CD4-positive, alpha-beta T cell treated with Interleukin-10 for 1 hour (primary cell): ENCODE measurements around the gene RXFP3.
"Not testable (repeated sequence)": the region's sequence is repeated elsewhere in the genome, so short reads cannot be mapped to it uniquely, and the experiment has no call there.

ENCODE experiments used
- DNase-seq: peaks from one replicate; pipeline ENCODE4 v3.0.0-alpha.2; 2020

Gene RXFP3

DNA sequence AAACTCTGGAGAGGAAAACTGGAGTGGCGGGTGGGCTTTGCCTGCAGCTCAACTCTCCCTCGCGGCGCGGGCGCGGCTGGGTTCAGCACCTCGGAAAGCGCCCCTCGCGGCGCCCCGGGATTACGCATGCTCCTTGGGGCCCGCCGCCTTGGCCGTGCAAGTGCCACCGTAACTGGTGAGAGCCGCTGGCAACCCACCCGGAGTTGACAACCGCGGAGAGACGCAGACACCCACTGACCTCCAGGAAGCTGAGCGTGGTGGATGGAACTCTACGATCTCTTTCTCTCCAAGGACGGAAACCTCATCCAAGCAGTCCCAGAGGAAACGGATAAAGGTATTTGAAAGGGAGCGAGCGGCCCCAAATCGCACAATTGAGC, 194 bp upstream of the RXFP3 start:
- peak; percentile 13 for DNase-seq

DNA sequence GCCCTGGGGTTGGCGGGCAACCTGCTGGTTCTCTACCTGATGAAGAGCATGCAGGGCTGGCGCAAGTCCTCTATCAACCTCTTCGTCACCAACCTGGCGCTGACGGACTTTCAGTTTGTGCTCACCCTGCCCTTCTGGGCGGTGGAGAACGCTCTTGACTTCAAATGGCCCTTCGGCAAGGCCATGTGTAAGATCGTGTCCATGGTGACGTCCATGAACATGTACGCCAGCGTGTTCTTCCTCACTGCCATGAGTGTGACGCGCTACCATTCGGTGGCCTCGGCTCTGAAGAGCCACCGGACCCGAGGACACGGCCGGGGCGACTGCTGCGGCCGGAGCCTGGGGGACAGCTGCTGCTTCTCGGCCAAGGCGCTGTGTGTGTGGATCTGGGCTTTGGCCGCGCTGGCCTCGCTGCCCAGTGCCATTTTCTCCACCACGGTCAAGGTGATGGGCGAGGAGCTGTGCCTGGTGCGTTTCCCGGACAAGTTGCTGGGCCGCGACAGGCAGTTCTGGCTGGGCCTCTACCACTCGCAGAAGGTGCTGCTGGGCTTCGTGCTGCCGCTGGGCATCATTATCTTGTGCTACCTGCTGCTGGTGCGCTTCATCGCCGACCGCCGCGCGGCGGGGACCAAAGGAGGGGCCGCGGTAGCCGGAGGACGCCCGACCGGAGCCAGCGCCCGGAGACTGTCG, 976 bp downstream of the RXFP3 start:
- no peak for DNase-seq

DNA sequence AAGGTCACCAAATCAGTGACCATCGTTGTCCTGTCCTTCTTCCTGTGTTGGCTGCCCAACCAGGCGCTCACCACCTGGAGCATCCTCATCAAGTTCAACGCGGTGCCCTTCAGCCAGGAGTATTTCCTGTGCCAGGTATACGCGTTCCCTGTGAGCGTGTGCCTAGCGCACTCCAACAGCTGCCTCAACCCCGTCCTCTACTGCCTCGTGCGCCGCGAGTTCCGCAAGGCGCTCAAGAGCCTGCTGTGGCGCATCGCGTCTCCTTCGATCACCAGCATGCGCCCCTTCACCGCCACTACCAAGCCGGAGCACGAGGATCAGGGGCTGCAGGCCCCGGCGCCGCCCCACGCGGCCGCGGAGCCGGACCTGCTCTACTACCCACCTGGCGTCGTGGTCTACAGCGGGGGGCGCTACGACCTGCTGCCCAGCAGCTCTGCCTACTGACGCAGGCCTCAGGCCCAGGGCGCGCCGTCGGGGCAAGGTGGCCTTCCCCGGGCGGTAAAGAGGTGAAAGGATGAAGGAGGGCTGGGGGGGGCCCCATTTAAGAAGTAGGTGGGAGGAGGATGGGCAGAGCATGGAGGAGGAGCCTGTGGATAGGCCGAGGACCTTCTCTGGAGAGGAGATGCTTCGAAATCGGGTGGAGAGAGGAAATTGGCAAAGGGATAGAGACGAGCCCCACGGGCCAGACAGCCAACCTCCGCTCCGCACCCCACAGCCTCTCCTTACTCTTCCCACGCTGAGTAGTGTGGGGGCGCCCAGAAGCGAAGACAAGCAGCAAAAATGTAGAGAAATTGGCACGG, 1.7 kb downstream of the RXFP3 start:
- DNase-seq, result no peak

DNA sequence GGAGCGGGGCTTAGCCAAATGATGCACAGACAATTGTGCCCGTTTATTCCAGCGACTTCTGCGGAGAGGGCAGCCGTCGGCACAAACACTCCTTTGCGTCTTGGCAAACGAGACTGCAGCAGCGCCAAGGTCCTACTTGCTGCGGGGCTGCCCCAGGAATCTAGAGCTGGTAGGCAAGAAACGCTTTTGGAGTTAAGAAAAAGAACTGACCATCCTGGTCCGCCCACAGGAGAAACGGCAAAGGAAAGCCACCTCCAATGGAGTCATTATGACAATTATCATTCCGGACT, 2.3 kb downstream of the RXFP3 start:
- DNase-seq, result no peak

DNA sequence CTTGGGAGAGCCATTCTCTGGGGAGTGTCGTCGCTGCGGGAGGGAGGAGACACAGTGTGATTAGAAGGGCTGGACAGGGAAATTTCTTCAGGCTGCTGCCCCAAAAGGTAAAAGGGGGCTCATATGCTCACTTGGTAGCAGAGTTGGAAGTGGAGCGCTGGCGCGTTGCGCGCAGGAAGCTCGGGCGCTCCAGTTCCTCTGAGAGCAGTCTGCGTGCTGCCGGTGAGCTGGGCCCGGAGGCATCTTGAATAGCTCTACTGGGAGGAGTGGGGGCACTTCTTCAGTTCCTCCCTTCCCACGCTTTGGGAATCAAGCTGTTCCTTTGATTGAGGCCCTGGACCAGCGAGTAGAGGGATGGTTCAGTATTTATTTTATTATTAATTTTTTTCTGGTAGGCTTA, 2.7 kb downstream of the RXFP3 start:
- DNase-seq, result no peak

DNA sequence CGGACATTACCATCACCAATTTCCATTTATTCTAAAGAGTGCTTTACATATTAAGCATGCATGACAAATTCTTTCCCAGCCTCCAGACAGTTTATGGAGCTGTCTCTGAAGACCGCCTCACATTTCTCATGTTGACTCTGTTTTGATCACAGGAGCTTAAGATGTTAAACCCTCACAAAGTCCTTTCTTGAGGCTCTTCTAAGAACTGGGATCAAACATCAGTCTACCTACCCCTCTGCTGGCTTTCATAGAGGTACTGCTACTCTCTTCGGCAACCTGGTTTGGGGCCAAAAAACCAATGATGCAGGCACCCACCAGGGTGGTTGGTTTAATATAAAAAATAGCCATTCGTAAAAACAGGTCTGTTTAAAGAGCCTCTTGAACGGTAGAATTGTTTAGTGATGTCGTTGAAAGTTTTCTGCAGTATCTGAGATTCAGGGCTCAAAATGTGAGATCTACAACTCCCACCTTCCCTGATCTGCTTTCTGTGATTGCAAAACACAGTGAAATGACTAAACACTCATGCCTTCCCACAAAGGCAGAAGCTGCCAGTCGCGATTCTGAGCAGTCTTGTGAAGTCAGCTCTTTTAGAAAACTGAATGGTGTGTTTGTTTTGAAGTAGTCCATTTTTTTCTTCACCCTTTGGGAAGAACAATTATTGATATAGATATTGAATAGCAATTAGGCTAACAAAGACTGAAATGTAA, 3.5 kb downstream of the RXFP3 start:
- DNase-seq, result no peak

DNA sequence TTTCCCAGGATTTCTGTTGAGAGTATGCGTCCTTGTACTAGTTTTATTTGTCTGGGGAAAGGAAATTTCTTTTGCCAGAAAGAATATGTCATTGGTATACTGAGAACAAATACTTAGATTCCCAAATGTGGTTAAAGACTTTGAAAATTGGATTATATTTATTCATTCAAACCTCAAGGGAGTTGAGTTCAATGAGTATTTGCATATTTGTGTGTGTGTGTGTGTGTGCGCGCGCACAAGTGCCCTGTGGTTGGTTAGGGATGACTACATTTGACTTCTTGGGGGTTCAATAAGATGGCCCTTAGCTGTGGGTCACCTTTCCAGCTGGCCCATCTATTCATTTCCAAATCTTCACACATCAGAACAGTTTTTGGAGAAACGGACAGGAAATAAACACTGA, 4.9 kb downstream of the RXFP3 start:
- no peak for DNase-seq

DNA sequence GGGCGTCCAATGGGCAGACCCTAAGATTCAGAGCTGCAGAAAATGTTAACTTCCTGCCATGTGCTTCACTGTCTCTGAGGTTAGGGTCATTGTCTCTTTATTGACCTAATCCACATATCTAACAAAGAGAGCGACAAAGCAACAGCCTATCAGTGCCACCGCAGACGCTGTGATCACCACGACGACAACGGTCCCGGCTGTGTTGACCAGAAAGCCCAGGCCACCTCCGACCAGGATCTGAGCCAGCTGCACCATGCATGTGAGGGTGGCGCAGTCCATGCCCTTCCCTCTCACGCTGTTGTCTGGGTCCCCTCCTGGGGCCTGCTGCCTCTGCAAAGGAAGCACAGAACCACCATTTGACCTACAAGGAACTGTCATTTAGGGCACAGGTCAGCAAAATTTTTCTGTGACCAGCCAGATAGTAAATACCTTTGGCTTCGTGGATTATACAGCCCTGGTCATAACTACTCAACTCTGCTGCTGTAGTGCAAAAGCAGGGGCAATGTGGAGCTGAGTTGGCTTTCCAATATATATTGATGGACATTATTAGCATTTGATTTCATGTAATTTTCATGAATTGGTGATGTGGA, 8.5 kb downstream of the RXFP3 start:
- DNase-seq, result no peak

DNA sequence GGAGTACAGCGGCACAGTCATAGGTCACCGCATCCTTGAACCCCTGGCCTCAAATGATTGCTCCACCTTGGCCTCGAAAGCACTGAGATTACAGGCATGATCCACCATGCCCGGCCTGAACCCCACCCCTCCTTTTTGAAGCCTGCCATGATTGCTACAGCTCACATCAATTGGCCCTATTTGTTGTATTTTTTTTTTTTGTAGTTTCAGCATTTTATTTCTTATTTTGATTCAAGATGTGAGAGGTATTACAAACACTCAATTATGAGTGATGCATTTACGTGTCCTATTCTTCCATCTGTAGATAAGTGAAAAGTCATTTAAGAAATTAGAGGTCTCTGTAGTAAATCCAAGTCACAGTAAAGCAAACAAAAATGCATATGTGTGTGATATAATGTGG, 16.0 kb downstream of the RXFP3 start:
- DNase-seq, result not testable (repeated sequence)

DNA sequence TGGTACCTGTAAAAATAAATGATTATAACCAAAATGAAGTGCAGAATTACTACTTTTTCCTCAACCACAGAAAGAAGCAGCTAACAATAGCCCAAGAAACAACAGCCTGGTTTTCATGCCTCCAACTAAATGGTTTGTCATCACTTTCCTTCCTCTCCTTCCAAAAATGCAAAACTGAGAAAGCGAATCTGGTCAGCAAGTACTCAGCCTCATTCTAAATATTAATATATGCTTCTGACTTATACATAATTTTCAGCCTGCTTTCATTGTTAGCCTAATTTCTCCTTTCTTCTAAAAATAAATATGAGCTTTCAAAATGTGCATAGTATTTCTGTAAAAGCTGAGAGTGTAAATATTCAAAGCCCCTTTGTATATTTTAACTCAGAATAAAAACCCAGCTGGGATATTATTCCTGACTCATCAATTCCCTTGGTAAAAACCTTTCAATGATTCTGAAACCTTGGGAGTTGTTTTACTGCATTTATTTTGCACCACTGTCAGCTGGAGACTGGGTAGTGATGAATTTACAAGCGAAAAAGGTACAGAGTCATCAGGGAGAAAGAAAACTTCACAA, 21.5 kb downstream of the RXFP3 start:
- DNase-seq, result no peak

DNA sequence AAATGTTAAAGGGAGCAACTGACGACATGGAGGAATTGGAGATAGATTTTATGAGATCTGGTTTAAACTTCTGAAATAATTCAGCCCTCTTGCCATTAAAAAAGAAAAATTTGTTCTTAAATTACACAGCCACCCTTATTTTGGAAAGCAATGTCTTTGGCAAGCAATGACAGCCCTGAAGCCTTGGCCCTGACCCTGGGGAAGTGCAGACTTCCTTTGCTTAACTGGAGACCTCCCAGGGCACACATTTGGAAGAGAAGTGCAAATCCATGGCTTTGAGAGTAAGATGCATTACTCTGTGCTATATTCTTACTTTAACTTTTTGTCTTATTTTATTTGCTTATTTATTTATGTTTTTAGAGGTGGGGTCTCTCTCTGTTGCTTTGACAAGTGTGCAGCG, 22.0 kb downstream of the RXFP3 start:
- no peak for DNase-seq

DNA sequence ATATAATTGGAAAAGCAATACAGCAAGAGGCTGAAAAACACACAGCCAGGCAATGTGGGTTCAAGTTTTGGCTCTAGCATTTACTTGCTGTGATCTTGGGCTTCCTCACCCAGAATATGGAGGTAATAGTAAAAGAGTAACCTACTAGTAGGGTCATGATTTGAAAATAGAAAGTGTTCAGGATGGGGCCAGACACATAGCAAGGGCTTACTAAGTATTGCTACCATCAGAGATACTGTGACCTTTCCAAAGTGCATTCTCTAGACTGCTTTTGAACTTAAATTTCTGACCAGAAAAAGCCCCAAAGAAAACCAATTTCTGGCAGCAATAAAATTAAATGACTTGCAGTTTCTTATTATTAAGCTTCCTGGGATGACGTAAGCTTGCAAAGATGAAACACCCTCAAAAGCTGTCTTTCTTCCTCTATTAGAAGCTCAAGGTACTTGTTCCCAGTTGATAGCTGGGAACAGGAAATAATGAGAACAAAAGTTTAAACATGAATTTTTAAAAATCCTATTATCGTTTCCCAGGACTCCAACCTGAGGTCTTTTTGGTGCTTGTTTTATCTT, 28.0 kb downstream of the RXFP3 start:
- no peak for DNase-seq

DNA sequence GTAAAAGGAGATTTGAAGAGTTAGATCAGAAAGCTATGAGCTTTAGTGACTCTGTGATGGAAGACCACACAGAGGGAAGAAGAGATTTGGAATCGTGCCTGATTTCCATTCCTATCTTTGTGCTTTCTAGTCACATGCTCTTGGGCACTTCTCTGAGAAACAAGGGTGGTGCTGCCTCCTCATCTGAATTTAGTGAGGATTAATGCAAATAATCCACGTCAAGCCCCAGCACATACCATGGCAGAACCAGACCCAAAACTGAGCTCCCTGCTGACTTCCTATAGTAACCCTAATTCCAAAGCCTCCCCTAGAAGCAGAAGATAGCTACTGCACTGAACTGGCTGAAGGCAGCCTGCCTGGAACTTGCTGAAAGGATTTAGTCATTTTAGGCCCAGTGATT, 30.6 kb downstream of the RXFP3 start:
- no peak for DNase-seq

DNA sequence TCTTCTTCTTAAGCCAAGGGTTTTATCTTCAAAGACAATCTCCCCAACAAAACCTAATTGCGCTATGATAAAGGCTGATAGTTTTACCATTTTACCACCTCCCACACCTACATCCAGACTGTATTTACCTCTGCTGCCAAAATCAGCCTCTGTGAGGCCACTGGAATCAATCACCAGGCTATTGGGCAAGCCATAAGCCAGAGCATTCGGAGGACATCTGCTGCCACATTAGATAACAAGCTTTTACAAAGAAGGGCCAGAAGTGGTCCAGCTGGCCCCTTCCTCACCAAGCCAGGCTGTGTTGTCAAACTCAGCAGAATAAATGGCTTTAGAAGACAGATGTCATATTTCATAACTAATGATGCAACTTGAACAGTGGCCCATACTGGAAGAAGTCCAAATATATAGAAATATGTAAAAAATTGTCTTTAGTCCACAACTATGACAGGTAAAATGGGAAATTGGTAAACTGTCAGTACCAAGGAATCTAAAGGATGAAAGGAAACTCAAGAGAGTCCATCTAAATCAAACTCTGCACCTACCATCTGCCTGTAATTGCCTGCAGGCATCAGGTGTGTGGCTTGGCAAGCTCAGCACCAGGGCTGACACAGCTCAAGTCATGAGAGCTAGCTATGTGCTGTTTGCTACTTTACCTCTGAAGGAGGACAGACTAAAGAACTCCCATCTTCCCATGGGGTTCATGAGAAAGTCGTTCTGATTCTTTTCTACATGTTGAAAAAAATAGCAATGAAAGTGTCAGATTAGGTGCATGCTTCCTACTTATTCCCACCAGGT, 32.2 kb downstream of the RXFP3 start:
- no peak for DNase-seq

DNA sequence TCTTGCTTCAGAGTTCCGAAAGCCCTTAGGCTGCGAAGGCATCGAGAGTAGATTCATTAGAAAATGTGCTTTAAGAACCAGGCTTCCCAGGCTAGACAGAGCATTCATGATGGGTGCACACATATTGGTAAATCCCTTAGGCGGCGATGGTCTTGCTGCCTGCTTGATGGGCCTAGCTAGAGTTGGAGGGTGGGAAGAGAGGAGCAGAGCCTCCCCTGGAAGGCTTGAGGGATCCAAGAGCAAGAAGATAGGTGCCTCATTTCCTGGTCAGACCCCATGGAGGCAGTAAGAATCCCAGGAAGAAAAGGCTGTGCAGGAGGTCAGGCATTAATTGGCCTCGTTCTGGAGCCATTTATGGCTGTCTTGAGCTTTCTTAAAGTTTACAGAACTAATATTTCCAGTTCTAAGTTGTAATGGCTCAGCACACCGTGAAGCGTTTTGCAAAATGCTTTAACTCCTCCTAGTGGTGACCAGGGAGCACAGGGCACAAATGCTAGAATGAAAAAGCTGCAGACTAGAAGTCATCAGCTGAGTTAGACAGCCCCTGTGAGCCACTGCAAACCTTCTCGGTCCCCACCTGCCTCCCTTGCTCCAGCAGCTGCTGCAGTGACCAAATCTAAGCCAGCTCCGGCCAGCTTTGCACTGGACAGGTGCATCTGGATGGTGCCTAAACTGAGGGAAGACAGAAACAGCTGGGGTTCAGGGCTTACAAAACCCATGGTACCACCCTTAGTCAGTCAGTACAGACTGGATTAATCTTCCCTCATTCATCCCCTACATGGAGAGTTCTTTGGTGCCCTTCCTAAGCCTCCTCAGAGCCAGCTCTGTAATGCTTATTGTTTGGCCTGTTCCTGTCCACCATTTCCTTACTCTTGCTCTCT, 33.6 kb downstream of the RXFP3 start:
- DNase-seq, result peak; percentile 23

DNA sequence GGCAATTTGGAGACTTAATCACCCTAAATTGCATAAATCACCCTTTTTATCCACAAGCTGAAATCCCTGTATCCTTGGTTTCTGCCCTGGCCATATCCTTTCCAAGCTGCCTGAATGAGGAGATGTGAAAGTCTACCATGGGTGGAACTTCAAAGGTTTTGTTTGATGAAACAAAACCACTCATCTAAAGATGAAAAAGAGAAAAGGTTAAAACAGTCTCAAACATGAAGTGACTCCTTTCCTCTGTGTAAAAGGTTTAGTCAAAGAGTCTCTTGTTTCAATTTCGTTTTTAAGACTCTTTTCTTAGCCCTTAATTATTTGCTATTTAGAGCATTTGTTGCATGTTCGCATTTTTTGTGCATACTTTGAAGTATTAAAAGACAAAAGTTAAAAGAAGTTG, 37.1 kb downstream of the RXFP3 start:
- no peak for DNase-seq

DNA sequence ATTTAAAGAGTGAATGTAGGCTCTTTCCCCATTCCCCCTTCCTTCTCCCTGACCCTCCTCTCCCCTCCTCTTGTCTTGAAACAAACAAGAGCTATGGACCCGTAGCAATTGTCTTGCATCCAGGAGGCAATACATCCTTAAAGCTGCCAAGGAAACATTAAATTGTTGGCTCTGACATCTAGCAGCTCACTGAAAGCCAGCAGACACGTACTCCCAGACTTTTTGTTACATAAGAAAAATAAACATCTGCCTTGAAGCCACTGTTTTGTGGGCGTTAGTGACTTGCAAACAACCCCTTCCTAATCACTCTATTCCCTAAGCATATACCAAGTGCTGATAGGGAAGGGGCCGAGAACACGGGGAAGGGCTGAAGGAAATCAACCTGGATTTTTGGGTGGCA, 39.7 kb downstream of the RXFP3 start:
- no peak for DNase-seq

DNA sequence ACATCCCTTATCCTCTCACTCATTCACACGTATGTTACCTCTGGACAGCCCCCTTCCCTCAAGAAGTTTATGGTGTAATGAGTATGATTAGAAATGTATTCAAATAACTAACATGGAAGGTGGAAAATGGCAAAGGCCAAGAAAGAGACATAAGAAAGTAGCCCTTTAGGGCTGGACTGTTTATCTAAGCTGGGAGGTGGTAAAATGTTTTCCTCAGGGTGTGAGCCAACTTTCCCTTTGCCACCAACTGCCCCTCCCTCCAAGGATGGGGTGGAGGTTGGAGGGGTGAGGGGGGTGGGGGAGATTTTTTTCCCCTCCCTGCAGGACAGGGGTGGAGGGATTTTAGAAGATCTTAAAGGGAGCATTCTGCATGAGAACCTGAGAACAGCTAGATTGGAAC, 40.1 kb downstream of the RXFP3 start:
- no peak for DNase-seq

DNA sequence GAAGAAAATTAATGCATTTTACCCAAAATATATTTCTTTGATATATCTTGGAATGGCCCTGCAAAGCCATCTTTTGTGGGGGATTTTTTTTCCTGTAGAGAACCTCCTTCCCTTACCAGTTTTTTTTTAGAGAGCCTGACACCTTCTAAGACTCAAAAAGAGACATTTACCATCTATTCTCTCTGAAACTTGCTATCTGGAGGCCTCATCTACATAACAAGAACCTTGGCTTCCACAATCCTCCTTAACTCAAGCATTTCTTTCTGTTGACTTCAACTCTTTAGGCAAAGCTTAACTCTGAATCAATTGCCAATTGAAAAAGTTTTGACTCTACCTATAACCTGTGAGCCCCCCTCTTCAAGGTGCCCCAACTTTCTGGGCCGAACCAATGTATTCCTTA, 42.1 kb downstream of the RXFP3 start:
- no peak for DNase-seq

DNA sequence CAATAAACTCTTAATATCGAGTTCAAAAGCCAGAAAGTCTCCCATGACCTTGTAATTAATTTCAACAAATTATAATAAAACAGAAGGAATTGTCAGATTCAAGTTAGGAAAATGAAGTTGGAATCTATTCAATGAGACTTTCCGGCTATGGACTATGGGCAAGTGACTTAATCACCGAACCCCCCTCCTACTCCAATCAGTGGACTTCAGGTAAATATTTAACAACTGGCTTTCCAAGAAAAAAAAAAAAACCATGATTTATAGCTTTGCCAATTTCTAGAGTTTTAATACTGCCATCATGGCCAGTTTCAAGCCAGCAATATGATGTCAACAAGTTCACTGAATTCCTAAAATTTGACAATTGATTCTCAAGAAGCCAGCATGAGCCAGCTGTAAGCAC, 43.8 kb downstream of the RXFP3 start:
- no peak for DNase-seq

DNA sequence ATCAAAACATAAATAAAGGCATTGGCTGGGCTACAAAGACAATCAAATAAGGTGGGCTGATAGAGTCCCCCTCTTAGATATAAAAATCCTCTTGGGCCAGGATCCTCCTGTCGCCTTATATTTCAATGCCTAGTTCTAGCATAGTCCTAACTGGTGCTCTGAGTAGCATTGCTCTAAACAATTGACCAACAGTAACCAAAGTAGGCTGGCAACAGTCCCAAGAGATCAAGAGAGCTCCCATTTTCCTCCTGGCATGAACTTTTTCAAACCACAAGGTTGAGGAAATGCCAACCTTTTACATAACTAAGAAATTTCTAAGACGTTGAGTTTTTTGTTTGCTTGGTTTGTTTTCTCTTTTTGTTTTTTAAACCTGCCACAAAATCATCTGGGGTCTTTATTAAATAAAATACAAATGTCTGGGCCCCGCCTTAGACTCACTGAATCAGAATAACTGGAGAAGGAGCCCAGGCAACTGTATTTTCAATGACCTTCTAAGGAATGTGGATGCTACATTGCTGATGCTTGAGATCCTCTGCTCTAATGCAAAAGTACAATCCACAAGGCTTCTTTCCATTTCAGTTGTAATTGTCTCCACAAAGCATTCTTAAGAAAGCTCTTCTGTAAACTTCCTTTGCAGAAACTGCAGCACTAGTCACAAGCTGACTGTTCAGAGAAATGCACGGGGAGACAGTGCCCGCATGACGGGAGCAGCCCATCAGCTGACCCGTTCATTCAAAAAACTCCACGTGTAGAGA, 45.4 kb downstream of the RXFP3 start:
- no peak for DNase-seq
